Transverse colon (tissue), 3 donors: Measurements from ENCODE around the gene DGUOK.

ENCODE experiments used
- CTCF ChIP-seq, 5 experiments: fragments of 200-600 bp in 3 of 5; fragments of 450-650 bp in 2 of 5; sonication (generic) in 3 of 5; IDR thresholded peaks; 1 replicate in 2 of 5; 2 replicates in 3 of 5; pipeline ENCODE4 v1.5.1; 2016 to 2017; ENCODE audit warnings: antibody characterized with exemption in 5 of 5, inconsistent platforms in 3 of 5, mild to moderate bottlenecking in 2 of 5, moderate library complexity in 1 of 5
- POLR2A ChIP-seq: fragments of 450-650 bp; IDR thresholded peaks from one replicate; pipeline ENCODE4 v1.6.1; 2016; ENCODE audit warnings: antibody characterized with exemption, mild to moderate bottlenecking, moderate library complexity

- TF ChIP-seq CTCF (IDR thresholded peaks at IDR 0.05) (no peak), POLR2A (no peak)
These were observed 11.2 kb upstream of the DGUOK start for GRCh38 chr2:73915437-73915993.
